HCT116 (cell line): ENCODE measurements around the gene CCNL1. TPM values are rescaled to one million over a fixed set of nuclear protein-coding genes. Genes with fewer than 3 reads are reported as not detected.

Source experiments
- ATAC-seq: fragments of 200-7000 bp; cut with Tn5 transposase; 2 replicates; pipeline ENCODE4 v1.9.1; 2020; ENCODE audit warnings: mild to moderate bottlenecking, moderate library complexity
- BruUV-seq: library from RNA; stranded (reverse); fragments of 400-500 nt; replicated peaks from 2 replicates; lab custom pipeline; 2021; lab: Mats Ljungman, UMichigan
- CTCF ChIA-PET: fragments of 300-600 bp; sonication (Branson Sonifier 250); formaldehyde crosslinking; loops from one replicate; lab custom pipeline; 2021; ENCODE audit warnings: antibody characterized with exemption; lab: Charles Lee
- POLR2A ChIA-PET: fragments of 300-600, 350-600 bp; sonication (Branson Sonifier 250); formaldehyde crosslinking; loops from one replicate; lab custom pipeline; 2021; ENCODE audit warnings: antibody characterized with exemption; lab: Charles Lee
- RAD21 ChIA-PET, 2 experiments: fragments of 300-600 bp; sonication (Branson Sonifier 250); formaldehyde crosslinking; loops; one replicate each; lab custom pipeline; 2023; ENCODE audit warnings: low total read pairs in 2 of 2; ENCODE audit not compliant: uncharacterized antibody in 2 of 2, unreplicated experiment in 2 of 2, low non-redundant PET in 1 of 2; lab: Charles Lee
- DNase-seq: peaks from one replicate; pipeline ENCODE4 v3.0.0-alpha.2; 2010; ENCODE audit warnings: low read depth, low spot score
- H2AFZ ChIP-seq: fragments of 200-600 bp; shearing (Covaris generic), sonication (generic); 2 replicates; pipeline ENCODE4 v1.6.1; 2017; ENCODE audit warnings: low read depth, mixed run types, mixed read lengths, antibody characterized with exemption, low read length; ENCODE audit not compliant: poor library complexity, severe bottlenecking
- H3K27ac ChIP-seq: 2 replicates; pipeline ENCODE4 v1.5.1; 2012; ENCODE audit warnings: low read depth, low read length
- H3K27me3 ChIP-seq: fragments of 200-600 bp; sonication (generic); 2 replicates; pipeline ENCODE4 v1.6.1; 2016; ENCODE audit warnings: mixed run types, low read length, mixed read lengths; ENCODE audit not compliant: insufficient read depth
- H3K36me3 ChIP-seq, 2 experiments: fragments of 200-500 bp in 1 of 2; fragments of 200-600 bp in 1 of 2; sonication (Bioruptor generic) in 1 of 2; sonication (generic) in 1 of 2; 2 replicates each; pipeline versions ENCODE4 v1.5.1 to v1.6.1; 2014 to 2016; ENCODE audit warnings: low read length in 2 of 2, inconsistent platforms in 1 of 2, mixed read lengths in 1 of 2, mixed run types in 1 of 2; ENCODE audit not compliant: insufficient read depth in 2 of 2, control insufficient read depth in 1 of 2
- H3K4me1 ChIP-seq, 2 experiments: fragments of 200-600 bp in 1 of 2; sonication (generic) in 1 of 2; 2 replicates each; pipeline versions ENCODE4 v1.5.1 to v1.6.1; 2012 to 2017; ENCODE audit warnings: low read length in 2 of 2, inconsistent platforms in 1 of 2, mild to moderate bottlenecking in 1 of 2, mixed read lengths in 1 of 2, mixed run types in 1 of 2, moderate library complexity in 1 of 2; ENCODE audit not compliant: insufficient read depth in 2 of 2, control insufficient read depth in 1 of 2
- H3K4me2 ChIP-seq: fragments of 200-600 bp; sonication (generic); 2 replicates; pipeline ENCODE4 v1.6.1; 2017; ENCODE audit warnings: mixed run types, low read length, mixed read lengths
- H3K4me3 ChIP-seq, 2 experiments: fragments of 200-600 bp in 1 of 2; sonication (generic) in 1 of 2; replicated peaks in 1 of 2; 2 replicates each; pipeline ENCODE4 v1.5.1; 2011 to 2016; ENCODE audit warnings: low read length in 2 of 2, control low read depth in 1 of 2, low read depth in 1 of 2, mild to moderate bottlenecking in 1 of 2, mixed read lengths in 1 of 2, mixed run types in 1 of 2
- H3K79me2 ChIP-seq: fragments of 200-600 bp; sonication (generic); 2 replicates; pipeline ENCODE4 v1.6.1; 2017; ENCODE audit warnings: mild to moderate bottlenecking, mixed run types, low read length, moderate library complexity, mixed read lengths; ENCODE audit not compliant: insufficient read depth
- H3K9ac ChIP-seq: fragments of 200-600 bp; sonication (generic); 2 replicates; pipeline ENCODE4 v1.6.1; 2016; ENCODE audit warnings: low read length, mixed read lengths
- H3K9me2 ChIP-seq: fragments of 200-600 bp; sonication (generic), shearing (Covaris generic); 2 replicates; pipeline ENCODE4 v1.6.1; 2017; ENCODE audit warnings: mixed run types, mild to moderate bottlenecking, moderate library complexity; ENCODE audit not compliant: insufficient read depth
- H3K9me3 ChIP-seq, 2 experiments: fragments of 200-500 bp in 1 of 2; fragments of 200-600 bp in 1 of 2; sonication (Bioruptor generic) in 1 of 2; sonication (generic) in 1 of 2; 2 replicates each; pipeline ENCODE4 v1.6.1; 2014 to 2017; ENCODE audit warnings: low read length in 2 of 2, mixed read lengths in 2 of 2, inconsistent platforms in 1 of 2, low read depth in 1 of 2, mild to moderate bottlenecking in 1 of 2, mixed run types in 1 of 2, moderate library complexity in 1 of 2; ENCODE audit not compliant: control insufficient read depth in 1 of 2, insufficient read depth in 1 of 2
- H4K20me1 ChIP-seq: fragments of 200-600 bp; sonication (generic), shearing (Covaris generic); 2 replicates; pipeline ENCODE4 v1.6.1; 2017; ENCODE audit warnings: mixed run types, mild to moderate bottlenecking, moderate library complexity; ENCODE audit not compliant: insufficient read depth
- CBX3 ChIP-seq: IDR thresholded peaks from 2 replicates; pipeline ENCODE4 v1.6.1; 2012; ENCODE audit warnings: low read depth
- EGR1 ChIP-seq: IDR thresholded peaks from 2 replicates; pipeline ENCODE4 v1.6.1; 2012; ENCODE audit warnings: low read depth
- JUND ChIP-seq: IDR thresholded peaks from 2 replicates; pipeline ENCODE4 v1.6.1; 2012
- ZBTB33 ChIP-seq: IDR thresholded peaks from 2 replicates; pipeline ENCODE4 v1.6.1; 2011; ENCODE audit warnings: mild to moderate bottlenecking, low read length, moderate library complexity; ENCODE audit not compliant: insufficient replicate concordance; ENCODE audit errors: extremely low read depth
- ZFX ChIP-seq: fragments of 450-650 bp; IDR thresholded peaks from 2 replicates; pipeline ENCODE4 v1.6.1; 2017
- intact Hi-C: fragments of 100-400 bp; cut with micrococcal nuclease; formaldehyde crosslinking; loops from 2 replicates; pipeline ENCODE4 v1.10.0; 2022
- total RNA-seq: library from RNA; stranded (reverse); gene quantifications from one replicate; pipeline ENCODE4 v1.2.1, GENCODE V29; 2021; ENCODE audit not compliant: unreplicated experiment
- TF ChIP-seq, protein P1 (sequence below): IDR thresholded peaks from 2 replicates; pipeline ENCODE4 v1.6.1; 2012; ENCODE audit warnings: low read depth
- TF ChIP-seq, protein P2 (sequence below), 3 experiments: fragments of 200-600 bp in 1 of 3; sonication (generic) in 1 of 3; IDR thresholded peaks in 2 of 3; conservative IDR thresholded peaks in 1 of 3; 2 replicates each; pipeline ENCODE4 v1.5.1; 2012 to 2017; ENCODE audit warnings: low read depth in 2 of 3, low read length in 2 of 3, antibody characterized with exemption in 1 of 3, borderline replicate concordance in 1 of 3, control low read depth in 1 of 3, mild to moderate bottlenecking in 1 of 3, mixed read lengths in 1 of 3, mixed run types in 1 of 3, moderate library complexity in 1 of 3; ENCODE audit not compliant: insufficient read depth in 1 of 3

The CCNL1 gene
- total RNA-seq, 1 experiment from 2014 or later, result 96.7 TPM

DNA sequence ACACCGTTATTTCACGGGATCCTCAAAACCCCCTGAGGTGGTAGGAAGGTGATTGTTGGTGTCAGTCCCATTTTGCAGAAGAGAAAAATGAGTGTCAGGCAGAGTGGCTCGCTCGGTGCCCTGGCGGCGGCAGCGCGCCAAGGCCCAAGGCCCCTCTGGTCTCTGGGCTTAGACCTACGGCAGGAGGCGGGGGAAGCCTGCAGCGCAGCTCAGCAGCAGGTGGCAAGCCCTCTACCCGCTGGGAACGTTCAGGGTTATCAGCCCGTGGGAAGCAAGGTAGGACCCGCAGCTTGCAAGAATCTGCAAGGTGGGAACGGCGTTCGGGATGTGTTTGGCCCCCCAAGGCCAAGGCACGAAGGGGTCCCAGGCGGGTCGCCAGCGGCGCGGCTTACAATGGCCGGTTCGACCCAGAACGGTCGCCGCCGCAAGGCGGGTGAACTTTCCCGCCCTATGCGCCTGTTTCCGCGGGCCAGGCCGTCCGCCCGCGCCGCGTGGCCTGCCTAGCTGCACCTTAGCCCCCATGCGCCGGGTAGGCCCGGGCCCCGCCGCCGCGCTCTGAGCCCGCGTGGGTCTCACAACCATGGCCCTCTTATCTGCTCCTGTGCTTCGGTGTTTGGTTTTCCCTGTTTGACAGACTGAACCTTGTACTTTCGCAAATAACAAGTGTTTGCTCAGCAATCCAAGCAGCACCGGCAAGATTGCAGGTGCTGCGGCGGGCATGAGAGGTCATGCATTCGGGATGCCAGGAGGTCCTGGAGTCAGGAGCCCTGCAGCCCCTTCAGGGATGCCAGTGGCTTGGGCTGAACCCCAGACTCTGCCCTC is 39.7 kb downstream of the CCNL1 start:
- RAD21 ChIA-PET, result no interaction called here
- TF ChIP-seq, protein P1, sequence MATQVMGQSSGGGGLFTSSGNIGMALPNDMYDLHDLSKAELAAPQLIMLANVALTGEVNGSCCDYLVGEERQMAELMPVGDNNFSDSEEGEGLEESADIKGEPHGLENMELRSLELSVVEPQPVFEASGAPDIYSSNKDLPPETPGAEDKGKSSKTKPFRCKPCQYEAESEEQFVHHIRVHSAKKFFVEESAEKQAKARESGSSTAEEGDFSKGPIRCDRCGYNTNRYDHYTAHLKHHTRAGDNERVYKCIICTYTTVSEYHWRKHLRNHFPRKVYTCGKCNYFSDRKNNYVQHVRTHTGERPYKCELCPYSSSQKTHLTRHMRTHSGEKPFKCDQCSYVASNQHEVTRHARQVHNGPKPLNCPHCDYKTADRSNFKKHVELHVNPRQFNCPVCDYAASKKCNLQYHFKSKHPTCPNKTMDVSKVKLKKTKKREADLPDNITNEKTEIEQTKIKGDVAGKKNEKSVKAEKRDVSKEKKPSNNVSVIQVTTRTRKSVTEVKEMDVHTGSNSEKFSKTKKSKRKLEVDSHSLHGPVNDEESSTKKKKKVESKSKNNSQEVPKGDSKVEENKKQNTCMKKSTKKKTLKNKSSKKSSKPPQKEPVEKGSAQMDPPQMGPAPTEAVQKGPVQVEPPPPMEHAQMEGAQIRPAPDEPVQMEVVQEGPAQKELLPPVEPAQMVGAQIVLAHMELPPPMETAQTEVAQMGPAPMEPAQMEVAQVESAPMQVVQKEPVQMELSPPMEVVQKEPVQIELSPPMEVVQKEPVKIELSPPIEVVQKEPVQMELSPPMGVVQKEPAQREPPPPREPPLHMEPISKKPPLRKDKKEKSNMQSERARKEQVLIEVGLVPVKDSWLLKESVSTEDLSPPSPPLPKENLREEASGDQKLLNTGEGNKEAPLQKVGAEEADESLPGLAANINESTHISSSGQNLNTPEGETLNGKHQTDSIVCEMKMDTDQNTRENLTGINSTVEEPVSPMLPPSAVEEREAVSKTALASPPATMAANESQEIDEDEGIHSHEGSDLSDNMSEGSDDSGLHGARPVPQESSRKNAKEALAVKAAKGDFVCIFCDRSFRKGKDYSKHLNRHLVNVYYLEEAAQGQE, result no peak
- no peak for TF ChIP-seq JUND
- no peak for TF ChIP-seq ZBTB33
- TF ChIP-seq, protein P2, sequence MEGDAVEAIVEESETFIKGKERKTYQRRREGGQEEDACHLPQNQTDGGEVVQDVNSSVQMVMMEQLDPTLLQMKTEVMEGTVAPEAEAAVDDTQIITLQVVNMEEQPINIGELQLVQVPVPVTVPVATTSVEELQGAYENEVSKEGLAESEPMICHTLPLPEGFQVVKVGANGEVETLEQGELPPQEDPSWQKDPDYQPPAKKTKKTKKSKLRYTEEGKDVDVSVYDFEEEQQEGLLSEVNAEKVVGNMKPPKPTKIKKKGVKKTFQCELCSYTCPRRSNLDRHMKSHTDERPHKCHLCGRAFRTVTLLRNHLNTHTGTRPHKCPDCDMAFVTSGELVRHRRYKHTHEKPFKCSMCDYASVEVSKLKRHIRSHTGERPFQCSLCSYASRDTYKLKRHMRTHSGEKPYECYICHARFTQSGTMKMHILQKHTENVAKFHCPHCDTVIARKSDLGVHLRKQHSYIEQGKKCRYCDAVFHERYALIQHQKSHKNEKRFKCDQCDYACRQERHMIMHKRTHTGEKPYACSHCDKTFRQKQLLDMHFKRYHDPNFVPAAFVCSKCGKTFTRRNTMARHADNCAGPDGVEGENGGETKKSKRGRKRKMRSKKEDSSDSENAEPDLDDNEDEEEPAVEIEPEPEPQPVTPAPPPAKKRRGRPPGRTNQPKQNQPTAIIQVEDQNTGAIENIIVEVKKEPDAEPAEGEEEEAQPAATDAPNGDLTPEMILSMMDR (IDR thresholded peaks at IDR 0.05 in 2 of 3, conservative IDR thresholded peaks at IDR 0.05 in 1 of 3; ENCODE audit: borderline replicate concordance in 1 of 3, insufficient read depth in 1 of 3, low read depth in 2 of 3, low read length in 2 of 3), result no peak
- no peak for TF ChIP-seq EGR1
- TF ChIP-seq CBX3, result no peak
- TF ChIP-seq ZFX, result no peak
- TF ChIP-seq, all 23 proteins: peak for 0
- no peak for ATAC-seq
- H2AFZ ChIP-seq, result no peak overlapping the region
- no peak overlapping the region for H3K4me2 ChIP-seq
- intact Hi-C loops, result no loop called here
- BruUV-seq, result no TSS peak
- H3K4me3 ChIP-seq, result no peak overlapping the region
- H3K27ac ChIP-seq, result no peak overlapping the region
- H4K20me1 ChIP-seq, result no peaks in the 10 kb centered on the region
- POLR2A ChIA-PET, result no interaction called here
- DNase-seq, result no peak
- H3K36me3 ChIP-seq, result no peaks in the 10 kb centered on the region
- no peak overlapping the region for H3K9ac ChIP-seq
- H3K79me2 ChIP-seq, result no peaks in the 10 kb centered on the region
- peaks cover 8 to 50% of the 10 kb centered on the region in 2 experiments; a peak in 2 of 4 replicates for H3K4me1 ChIP-seq
- H3K9me3 ChIP-seq, result no peaks in the 10 kb centered on the region
- CTCF ChIA-PET, result no interaction called here
- H3K9me2 ChIP-seq, result no peaks in the 10 kb centered on the region
- H3K27me3 ChIP-seq, result no peaks in the 10 kb centered on the region
